Activated T-cell treated with anti-CD3 and anti-CD28 coated beads, Interleukin-2, amount 50 U/mL, for 48 hours (primary cell): ENCODE data around the gene ABCG1.
"Not testable (repeated sequence)": the region's sequence is repeated elsewhere in the genome, so short reads cannot be mapped to it uniquely, and the experiment has no call there.

Source experiments
- DNase-seq, 2 experiments: peaks; one replicate each; pipeline ENCODE4 v3.0.0-alpha.2; 2020

ABCG1 gene

DNA sequence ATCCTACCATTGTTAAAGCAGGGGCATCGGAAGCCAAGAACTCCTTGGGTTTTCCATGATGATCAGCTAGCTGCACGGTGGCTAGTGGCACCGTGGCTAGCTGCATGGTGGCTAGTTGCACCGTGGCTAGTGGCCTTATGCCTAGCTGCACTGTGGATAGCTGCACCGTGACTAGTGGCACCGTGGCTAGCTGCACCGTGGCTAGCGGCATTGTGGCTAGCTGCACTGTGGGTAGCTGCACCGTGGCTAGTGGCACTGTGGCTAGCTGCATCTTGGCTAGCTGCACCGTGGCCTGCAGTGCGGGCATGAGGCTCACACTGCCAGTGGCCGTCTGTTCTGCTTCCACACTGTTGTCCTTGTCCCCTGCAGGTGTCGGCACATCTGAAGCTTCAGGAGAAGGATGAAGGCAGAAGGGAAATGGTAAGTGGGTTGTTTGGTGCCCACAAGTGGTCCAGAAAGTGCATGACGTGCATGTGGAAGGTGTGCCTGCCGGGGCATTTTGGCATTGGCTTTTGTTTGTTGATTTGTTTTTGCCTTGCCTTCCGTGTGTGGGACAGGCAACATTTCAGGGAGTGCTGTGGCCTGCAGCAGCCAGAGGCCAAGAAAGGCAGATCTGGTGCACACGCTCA is 57.7 kb downstream of the ABCG1 start:
- no peak for DNase-seq

DNA sequence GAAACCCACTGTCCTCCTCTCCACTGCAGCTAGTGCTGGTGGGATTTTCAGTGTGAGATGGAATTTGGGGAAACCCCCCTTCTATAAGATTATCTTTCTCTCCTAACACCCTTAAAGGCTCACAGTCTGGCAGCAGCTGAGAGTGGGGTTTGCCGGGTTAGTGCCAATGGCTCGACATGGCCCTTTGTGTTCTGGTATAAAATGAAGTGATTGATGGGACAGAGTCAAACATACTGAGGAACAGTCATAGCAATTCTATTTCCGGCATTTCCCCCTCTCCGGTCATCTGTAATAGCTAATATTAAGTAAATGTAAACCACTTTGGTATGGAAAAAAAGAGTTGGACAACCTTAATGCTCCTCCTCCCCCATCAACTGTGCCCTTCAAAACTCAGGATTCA is 58.7 kb downstream of the ABCG1 start:
- DNase-seq = no peak

DNA sequence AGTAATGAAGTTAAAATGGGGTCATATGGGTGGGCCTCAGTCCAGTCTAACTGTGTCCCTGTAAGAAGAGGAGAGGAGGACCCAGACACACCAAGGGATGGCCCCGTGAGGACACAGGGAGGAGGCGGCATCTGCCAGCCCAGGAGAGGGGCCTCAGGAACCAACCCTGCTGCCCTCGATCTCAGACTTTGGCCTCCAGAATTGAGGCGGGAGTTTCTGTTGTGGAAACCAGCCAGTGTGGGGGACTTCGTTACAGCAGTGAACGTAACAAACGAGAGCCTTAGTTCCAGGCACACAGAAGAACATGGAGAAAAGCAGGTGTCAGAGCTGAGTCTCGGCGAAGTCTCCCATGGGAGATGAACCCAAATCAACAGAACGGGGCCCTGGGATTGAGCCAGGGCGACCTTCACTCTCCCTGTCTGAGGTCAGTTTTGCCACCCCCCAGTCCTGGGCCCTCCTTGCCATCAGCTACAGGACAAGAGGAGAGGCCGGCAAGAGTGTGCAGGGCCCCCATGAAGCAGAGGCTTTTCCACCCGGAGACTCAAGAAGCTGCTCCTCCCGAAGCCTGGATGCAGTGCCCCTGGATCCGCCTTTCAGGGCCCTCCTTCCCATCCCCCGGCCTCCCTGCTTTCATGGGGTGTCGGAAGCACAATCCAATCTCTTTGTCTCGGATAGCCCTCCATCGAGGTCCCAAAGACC is 59.7 kb downstream of the ABCG1 start:
- no peak for DNase-seq

DNA sequence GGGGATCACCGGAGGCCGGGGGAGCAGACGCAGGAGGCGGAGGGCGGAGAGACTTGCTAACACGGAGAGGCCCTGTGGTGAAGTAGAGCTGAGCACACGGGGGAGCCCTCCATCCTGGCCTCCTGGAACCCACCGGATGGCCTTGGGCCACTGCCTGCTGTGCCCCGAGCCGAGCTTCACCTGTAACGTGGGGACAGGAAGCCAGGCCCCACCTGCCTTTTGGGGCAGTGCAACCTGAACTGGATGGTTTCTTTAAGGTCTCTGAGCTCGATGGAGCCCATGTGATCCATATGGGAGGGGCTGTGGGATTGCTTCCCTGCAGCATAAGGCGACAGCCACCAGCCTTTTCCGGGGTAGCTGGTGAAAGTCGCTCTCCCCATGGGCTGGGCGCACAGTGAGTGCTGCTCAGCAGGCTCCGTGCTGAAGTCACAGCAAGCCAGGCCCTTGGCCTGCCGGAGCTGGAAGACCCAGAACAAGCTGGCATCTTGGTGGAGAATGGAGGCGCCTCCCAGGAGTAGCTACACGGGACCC is 60.5 kb downstream of the ABCG1 start:
- DNase-seq = no peak

DNA sequence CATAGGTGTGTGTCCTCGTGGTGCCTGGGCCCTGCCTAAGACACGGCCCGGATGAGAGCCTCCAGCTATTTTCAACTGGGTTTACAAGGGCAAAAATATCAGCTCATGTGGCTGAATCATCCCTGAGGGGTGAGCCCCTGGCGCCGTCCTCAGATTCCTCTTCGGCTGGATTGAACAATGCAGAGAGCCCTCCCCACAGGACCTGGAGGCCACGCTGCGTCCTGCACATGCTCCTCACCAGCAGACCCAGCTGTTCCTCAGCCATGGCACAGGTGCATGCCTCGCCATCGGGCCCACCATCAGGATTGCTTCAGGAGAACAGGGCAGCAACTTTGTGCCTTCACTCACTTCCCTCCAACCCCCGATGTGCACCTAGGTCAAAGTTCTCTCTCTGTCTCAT is 60.9 kb downstream of the ABCG1 start:
- no peak for DNase-seq

DNA sequence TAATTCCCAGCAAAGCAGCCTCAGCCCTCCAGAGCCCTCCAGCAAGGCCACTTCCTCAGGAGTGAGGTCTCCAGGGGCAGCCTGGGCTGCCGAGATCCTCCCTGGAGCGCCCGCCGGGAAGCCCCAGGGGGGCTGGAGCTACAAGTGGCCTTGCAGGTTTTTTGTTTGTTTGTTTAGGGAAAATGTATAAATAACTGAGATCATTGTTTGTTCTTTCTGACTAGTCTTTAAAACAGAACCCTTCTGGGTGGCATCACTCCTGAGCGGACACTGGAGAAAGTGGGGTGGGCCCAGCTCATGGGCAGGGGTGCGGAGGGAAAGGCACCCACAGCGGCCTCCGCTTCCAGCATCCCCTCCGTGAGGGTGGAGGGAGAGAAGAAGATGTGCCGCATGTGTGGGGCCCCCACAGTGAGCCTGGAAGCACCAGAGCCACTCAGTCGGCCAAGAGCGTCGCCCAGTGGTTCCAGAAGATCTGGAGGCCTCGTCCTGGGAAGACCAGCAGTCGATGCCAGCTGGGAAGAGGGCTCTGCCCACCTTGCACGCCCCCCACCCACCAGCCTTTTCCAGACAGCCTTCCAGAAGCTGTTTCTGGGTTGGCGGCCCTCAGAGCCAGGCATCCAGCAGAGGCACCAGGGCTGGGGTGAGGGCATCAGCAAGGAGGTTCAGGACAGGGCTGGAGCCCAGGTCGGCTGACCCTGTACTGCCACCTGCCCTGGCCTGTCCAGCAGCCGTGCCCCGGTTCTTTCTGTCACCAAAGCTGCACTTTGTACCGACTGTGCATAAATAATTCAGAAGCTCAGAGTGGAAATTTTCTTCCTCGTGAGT is 61.6 kb downstream of the ABCG1 start:
- no peak for DNase-seq

DNA sequence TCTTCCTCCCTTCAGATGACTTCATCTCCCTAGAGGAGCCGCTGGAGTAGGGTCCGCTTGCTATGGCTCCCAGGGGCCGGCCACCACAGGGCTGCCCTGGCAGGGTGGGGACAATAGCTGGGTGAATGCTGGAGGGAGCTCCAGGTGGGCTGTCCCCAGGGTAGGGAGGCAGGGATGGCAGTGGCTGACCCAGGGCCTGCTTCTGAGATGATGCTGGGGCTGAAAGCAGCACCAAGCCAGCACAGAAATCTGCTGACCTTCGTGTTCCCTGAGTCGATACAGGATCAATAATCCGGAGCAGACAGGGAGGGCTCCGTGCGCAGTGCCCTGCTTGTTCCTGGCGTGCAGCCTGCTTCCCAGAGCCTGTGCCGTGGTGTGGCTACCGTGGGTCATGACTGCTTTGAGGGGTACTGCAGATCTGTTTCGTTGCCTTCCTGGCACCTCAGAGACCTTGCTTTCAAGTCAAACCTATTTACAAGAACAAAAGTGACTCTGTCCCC is 62.3 kb downstream of the ABCG1 start:
- no peak for DNase-seq

DNA sequence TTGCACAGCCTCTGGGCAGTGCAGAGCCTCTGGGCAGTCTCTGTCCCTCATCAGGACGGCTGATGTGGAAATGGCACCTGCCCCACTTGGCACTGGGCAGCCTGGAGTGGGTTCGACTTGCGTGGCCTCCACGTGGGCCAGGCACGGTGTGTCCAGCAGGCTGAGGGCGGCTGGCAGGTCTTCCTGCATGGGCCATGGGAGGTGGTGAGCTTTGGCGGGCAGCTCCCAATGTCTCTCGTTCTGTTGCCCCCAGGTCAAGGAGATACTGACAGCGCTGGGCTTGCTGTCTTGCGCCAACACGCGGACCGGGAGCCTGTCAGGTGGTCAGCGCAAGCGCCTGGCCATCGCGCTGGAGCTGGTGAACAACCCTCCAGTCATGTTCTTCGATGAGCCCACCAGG is 63.1 kb downstream of the ABCG1 start:
- DNase-seq = no peak

DNA sequence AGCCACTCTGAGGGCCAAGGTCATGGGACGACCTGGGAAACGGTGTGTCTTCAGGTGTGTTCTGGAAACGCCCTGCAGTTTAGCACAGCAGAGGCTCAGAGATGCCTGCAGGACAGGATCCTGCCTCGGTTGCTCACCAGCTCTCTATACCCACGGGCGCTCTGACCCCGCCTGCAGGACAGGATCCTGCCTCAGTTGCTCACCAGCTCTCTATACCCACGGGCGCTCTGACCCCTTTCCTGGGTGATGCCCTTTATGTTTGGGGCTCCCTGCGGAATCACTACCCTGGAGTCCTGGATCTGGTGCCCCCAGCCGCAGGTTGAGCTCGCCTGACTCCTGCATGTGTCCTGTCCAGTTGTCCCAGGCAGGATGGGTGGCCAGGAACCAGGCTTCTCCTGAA is 63.8 kb downstream of the ABCG1 start:
- DNase-seq = no peak

DNA sequence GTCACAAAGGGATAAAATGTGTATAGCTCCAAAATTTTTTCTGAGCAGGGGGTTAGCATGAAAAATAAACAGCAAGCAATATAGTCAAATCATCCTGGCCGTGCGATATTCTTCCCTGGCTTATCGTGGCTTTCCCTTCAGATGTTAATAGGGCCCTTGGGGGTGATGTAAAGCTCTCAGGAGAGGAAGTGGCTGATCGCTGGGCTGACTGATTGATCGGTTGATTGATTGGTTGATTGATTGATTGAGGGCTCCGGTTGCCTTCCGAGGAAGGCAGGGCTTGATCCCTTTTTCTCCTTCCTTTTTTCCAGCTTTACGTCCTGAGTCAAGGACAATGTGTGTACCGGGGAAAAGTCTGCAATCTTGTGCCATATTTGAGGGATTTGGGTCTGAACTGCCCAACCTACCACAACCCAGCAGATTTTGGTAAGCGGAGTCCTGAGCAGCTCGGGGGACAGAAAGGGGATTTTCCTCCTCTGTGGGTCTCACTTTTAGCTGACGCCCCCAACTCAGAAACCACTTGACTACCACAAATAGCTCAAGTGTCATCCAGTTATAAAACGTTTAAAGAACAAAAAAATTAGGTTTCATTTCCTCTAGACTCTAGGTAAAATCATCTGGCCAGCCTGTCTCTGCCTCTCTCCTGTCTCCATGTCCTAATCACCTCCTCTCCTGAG is 66.8 kb downstream of the ABCG1 start:
- DNase-seq = no peak

DNA sequence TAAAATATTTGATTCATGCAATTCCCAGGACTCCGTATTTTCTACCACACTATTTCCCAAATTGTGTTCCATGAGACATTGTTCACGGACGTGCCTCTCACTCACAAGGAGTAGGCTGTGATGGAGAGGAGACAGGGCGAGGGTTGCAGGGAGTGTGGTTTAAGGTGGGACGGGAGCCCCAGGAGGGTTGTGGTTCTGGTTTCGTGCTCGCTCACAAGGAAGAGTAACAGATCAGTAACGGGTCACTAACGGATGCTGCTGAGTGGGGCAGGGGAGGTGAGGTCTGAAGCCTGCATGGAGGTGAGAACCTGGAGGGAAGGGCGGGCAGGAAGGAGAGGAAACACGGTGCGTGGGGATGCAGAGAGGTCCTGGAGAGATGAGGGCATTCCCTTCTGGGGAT is 67.5 kb downstream of the ABCG1 start:
- DNase-seq = no peak

DNA sequence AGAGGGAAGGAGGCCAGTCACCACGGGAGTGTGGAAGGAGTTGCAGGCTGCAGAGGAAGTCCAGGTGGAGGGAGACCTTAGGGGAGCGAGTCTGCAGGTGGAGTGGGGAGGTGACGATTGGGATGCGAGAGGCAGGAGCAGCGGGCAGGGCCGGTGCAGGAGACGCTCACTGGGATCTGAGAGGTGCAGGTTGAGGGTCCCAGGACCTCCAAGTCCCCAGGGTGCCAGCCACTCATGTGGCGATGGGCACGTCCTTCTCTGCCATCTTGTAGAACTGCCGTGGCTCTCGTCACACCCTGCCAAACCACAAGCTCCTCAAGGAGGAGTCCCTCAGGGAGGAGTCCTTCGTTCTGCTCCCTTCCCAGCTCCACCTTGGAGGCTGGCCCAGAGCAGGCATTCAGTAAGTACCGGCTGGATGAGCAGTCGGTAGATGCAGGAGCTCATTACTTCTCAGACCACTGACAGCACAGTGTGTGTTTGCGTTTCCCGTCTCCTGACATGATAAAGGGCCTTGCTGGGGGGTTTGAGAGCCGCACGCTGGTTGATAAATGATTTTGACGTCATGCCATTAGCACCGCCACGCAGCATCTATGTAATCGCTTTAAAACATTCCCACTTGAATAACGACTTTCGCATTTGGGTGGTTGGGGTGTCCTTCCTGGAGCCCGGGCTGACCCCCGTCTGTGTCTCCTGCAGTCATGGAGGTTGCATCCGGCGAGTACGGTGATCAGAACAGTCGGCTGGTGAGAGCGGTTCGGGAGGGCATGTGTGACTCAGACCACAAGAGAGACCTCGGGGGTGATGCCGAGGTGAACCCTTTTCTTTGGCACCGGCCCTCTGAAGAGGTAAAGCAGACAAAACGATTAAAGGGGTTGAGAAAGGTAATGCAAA is 68.5 kb downstream of the ABCG1 start:
- no peak for DNase-seq

DNA sequence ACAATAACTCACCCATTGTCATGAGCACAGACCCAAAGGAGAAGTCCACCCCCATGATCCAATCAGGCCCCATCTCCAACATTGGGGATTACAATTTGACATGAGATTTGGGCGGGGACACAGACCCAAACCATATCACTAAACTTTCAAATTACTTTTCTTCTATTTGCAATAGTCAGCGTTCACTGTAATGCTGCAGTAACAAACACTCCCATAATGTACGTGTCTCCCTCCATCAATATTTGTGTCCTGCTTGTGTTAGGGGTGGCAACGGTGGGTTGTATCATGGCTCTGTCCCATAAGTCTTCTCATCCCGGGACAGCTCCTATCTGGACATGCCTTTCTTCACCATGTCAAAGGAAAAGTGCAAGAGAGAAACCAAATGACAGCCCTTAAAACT is 70.0 kb downstream of the ABCG1 start:
- no peak for DNase-seq

DNA sequence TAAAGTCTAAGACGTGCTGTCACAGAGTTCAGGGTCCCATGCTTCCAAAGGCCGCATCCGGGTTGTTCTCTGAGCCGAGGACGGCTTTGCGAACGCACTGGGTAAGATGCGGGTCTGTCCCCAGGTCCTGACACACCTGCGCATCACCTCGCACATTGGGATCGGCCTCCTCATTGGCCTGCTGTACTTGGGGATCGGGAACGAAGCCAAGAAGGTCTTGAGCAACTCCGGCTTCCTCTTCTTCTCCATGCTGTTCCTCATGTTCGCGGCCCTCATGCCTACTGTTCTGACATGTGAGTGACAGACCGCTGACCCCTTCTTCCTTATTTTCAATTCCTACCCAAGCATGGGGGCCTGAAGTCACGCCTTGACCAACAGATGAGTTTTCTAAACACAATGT is 71.0 kb downstream of the ABCG1 start:
- no peak for DNase-seq

DNA sequence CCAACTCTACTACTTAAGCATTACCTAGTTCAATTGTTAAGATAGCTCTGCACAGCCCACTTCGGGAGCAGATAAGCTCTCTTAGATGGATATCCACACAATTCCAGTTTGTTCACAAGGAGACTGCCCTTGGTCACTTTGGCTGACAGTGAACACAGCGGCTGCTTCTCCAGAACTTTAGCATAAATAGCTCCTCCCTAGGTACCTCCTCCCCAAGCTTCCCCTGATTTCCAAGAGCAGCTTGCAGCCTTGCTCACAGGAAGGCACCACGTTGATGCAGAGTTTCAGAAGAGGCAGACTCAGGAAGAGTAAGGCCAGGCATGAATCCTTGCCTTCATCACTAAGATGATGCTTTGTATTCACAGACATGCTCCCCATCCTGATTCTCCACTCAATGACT is 71.6 kb downstream of the ABCG1 start:
- DNase-seq = no peak

DNA sequence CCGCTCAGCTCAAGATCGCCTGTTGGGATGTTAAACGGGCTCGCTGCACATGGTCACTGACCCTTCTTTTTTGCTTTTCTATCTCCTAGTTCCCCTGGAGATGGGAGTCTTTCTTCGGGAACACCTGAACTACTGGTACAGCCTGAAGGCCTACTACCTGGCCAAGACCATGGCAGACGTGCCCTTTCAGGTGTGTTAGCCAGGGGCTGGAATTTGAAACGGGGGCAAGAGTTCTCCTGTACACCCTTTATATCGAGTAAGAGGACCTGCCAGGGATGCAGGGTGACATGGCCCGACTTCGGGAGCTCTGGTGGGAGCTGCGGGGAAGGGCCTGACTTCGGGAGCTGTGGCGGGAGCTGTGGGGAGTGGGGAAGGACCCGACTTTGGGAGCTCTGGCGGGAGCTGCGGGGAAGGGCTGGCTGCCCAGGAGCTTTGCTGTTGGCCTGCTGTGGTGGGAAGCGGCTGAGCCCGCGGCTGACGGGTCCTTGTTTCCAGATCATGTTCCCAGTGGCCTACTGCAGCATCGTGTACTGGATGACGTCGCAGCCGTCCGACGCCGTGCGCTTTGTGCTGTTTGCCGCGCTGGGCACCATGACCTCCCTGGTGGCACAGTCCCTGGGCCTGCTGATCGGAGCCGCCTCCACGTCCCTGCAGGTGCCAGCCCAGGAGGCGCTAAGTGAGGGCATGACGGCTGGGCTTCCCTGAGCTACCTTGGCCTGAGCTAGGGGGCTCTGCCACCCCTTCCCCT is 72.2 kb downstream of the ABCG1 start:
- DNase-seq = no peak

DNA sequence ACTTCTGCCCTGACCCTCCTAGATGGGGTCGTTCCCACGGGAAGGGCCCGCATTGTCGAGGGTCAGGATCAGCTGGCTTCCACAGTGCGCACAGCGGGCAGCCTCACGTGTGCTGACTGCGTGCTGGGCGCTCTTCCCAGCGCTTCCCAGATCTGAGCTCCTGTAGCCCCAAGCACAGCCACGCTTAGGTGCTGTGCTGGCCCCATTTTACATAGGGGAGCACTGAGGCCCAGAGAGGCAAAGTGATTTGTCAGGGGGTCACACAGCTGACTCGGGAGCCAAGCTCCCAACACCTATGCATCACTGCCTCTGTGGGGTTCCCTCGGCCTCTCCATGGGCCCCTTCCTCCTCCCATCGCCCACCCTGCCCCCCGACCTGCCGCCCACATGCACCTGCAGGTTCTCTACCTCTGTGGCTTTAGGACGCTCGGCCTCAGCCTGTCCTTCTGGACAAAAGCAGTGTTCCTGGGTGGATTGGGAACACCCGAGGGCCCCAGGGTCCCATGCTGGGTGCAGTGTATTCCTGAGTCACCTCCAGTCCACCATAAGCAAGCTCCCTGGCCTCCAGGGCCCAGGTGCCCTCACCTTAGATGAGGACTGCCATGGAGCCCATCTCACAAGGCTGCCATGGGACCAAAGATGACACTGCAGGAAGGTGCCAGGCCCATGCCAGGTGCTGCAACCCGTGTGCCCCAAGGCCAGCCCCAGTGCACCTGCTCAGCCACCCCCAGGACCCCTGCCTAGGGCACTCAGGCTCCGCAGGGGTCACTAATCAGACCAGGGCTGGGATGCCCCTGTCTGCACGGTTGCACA is 73.0 kb downstream of the ABCG1 start:
- DNase-seq = no peak

DNA sequence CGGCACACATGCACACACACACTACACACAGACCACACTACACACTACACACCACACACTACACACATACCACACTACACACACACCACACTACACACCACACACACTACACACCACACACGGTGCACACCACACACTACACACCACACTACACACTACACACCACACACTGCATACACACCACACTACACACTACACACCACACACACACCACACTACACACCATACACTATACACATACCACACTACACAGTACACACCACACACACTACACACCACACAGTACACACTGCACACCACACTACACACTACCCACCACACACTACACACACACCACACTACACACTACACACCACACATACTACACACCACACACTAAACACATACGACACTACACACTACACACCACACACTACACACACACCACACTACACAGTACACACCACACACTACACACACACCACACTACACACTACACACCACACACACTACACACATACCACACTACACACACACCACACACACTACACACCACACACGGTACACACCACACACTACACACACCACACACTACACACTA is 73.7 kb downstream of the ABCG1 start:
- not testable (repeated sequence) for DNase-seq

DNA sequence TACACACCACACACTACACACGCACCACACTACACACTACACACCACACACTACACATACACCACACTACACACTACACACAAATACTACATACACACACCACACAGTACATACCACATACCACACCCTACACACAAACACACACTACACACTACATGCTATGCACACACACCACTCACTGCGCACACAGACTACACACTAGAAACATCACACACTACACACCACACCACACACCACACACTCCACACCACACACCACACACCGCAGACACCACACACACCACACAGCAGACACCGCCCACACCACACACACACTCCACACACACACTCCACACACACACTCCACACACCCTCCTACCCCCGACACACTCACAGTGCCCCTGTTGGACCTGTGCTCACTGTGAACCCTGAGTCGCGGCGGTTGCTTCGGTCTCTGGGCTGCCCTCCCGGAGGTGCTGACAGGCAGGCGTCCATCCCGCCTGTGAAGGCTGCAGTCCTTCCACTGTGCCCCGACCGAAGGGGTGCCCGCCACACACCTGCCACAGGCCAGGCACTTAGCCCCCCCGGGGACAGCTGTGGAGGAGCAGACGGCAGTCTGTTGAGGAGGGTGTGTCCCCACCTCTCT is 74.8 kb downstream of the ABCG1 start:
- no peak for DNase-seq
